HG03159 (cell line): ENCODE results near the gene SH2D4B.

Experiments
- ATAC-seq: cut with Tn5 transposase; IDR thresholded peaks from one replicate; pipeline ENCODE4 v1.9.1; 2021; ENCODE audit warnings: mild to moderate bottlenecking, moderate library complexity; ENCODE audit not compliant: unreplicated experiment

SH2D4B gene

DNA sequence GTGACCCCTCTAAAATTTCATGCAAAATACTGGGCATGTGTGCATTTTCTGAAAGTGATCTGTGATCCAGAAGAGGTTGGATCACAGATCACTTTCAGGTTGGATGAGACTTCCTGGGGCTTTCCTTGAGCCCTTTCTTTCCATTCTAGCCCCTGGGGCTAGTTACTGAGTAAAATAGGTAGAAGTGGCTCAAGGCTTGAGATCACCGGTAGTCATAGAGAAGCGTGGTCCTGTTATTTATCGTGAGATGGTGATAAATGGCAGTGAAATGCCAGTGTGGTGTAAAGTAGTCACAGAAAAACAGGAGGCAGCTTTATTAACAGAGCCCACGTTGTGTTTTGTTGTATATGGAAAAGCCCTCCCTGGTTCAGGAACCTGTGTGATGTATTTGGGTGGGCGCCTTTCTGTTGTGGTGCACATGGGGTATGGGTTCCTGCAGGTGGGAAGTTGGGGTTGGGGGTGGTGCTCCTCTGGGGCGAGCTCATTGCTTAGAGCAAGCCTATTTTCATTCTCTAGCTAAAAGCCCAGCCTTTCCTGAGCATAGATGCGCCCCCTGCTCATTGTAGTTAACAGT is 34.0 kb upstream of the SH2D4B start:
- no peak for ATAC-seq

DNA sequence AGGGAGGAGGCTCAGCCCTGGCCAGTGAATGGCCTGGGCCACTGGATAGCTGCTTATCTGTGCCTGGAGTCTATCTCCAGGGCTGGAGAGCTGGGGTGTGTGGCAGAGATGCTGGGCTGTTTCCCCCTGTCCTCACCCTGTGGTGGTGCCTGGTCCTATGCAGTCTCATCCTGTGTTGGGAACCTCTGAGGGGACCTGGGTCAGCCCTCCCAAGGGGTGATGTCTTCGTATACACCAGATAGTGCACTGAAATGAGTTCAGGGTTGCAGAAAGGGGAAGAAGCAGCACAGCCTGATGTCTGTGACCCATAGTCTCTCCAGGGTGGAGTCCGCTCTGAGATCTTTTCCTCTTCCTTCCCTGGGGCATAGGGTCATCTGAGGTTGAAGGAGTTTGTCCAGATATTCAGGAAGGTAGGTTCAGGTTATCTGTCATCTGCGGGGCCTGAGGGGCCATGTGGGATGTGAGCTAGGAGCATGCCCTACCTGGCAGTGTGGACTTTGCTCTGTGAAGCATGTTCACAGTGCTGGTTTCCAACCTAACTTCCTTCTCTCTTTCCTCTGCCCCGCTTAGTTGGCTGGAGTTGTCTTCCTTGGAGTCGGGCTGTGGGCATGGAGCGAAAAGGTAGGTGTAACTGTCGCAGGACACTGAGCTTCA is 33.4 kb upstream of the SH2D4B start:
- ATAC-seq, result no peak

DNA sequence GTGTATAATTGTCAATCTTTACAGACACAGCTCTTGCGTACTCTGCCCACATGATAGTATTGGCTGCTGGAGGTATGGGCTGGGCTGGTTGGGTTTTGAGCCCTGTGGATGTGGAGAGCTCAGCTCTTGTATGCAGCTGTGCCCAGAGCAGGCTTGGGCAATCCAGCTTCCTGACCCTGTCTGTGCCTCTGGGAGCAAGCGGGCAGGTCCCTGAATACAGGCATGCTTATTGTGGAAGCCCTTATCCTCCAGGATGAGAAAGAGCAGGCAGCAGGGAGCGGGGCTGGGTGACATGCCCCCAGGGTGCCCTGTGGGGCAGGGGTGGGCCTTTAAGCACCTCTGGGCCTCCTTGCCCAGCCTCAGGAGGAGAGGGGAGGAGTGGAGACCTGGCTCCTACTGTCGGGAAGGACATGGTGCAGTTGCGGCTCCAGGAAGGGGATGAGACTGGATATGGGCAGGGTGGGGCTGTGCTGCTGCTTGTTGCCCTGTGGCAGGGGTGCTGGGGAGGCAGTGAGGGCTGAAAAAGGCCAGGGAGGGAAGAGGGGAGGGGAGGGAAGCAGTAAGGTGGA is 32.7 kb upstream of the SH2D4B start:
- no peak for ATAC-seq

DNA sequence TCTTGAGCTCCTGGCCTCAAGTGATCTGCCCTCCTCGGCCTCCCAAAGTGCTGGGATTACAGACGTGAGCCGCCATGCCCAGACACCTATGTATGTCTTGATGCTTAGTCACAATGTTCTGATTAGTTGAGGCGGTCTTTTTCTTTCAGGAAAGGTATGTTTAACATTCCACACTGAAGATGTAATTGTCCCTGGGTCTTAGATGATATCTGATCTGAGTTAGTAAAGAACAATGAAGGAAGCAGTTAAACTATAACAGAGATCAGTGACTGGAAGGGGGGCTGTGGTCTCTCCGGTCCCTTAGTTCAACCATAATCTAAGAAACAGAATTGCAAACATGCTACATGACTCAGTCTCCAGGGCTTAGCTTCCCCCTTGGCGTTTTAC is 31.5 kb upstream of the SH2D4B start:
- no peak for ATAC-seq

DNA sequence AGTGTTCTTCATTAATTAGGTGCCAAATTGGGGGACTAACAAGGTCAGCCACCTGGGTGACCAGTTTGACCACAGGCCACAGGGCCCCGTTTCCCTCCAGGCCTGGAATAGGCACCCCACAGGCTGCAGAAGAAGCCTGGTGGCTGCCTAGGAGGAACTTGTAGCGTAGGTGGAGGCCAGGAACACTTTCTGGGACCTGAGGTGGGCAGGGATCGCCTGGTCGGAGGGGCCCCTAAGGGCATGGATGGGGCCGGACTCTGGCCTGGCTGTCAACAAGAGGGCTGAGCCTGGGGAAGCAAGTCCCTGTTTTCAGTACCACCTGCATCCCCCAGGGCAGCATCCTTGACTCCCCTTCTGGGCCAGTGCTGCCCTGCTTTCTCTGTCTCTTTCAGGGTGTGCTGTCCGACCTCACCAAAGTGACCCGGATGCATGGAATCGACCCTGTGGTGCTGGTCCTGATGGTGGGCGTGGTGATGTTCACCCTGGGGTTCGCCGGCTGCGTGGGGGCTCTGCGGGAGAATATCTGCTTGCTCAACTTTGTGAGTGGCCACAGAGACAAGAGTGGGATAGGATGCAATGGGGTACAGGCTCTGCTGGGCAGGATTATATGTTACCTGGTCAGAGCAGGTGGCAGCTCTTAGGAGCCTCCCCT is 30.7 kb upstream of the SH2D4B start:
- ATAC-seq, result no peak

DNA sequence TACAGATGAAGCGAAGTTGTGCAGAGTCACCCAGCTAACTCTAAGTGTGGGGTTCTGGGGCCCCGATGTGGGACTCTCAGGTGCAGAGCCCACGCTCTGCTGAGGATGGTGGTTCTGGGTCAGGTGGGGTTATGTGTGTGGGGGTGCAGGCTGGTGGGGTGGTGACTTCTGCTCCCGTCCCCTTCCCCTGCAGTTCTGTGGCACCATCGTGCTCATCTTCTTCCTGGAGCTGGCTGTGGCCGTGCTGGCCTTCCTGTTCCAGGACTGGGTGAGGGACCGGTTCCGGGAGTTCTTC is 28.6 kb upstream of the SH2D4B start:
- ATAC-seq, result no peak

DNA sequence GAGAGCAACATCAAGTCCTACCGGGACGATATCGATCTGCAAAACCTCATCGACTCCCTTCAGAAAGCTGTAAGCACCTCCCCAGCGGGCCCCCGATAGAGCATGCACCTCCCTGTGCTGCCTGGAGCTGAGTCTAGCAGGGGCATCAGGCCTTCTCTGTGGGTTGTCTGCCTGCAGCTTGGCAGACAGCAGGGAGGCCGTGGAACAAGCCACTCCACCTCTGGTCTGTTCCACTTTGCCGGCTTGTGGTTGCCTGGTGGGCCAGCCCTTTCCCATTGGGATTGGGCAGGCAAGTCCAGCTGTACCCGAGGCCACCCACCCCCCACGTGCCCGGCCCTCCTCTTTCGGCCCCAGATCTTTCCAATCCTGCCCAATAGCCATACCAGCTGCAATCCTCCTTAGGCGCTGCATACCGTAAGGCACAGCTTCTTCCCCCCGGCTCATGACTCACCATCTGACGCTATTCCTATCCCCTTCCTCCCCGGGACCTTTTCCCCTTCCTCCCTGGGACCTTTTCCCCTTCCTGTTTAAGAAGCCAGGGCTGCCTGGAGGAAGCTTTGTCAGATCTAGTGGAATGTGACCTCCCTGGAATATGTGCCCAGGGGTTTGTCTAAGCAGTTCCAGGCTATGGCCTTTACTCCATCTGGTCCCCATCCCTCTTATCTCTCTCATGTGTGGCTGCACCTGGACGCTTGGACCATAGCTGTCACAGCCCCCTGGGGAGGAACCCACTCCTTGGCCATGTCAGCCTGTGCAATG is 28.1 kb upstream of the SH2D4B start:
- ATAC-seq, result no peak

DNA sequence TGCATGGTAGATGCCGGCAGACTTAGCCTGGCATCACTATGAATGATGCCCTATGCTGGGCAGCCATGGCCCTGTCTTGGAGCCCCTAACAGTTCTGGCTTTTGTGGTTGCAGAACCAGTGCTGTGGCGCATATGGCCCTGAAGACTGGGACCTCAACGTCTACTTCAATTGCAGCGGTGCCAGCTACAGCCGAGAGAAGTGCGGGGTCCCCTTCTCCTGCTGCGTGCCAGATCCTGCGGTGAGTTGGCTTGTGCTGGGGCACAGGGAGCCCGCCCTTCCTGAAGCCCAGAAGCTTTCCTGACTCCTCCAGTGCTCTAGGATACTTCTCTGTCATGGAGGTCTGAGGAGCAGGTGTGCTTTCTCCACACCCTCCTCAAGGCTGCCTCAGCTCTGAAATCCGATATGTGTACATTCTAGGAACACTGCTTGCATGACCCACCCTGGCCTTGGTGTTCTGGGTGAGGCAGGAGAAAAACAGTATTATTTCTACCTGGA is 25.6 kb upstream of the SH2D4B start:
- ATAC-seq, result no peak

DNA sequence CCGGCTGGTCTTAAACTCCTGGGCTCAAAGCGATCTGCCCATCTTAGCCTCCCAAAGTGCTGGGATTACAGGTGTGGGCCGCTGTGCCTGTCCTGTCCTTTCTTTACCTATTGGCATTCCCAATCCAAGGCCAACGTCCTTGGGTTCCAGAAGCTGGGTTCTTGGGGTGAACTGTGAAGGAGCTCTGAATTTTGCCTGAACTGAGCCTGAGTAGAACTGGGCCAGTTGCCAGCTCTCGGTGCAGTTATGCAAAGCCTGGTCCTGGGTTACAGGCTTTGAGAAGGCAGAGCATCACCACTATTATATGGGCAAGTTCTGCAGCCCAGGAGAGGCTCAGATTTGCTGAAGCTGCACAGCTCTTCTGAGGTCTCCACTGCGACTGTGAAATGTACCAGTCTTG is 24.6 kb upstream of the SH2D4B start:
- ATAC-seq, result no peak

DNA sequence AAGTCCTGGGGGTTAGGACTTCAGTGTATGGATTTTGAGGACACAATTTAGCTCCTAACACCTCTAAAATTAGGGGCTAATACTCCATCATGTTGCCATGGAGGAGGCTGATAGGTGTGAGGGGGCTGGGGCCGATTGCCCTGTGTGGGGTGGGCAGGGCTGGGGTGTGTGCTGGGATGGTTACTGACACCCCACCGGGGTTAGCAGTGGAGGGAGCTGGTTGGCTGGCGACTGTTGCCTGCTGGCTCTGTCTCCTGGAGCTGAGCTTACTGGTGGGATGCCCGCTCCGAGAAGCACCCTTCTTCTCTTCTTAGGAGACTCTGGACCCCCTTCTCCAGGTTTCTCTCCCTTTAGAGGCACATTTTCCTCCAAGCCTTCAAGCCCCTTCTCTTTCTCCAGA is 22.2 kb upstream of the SH2D4B start:
- ATAC-seq, result no peak

DNA sequence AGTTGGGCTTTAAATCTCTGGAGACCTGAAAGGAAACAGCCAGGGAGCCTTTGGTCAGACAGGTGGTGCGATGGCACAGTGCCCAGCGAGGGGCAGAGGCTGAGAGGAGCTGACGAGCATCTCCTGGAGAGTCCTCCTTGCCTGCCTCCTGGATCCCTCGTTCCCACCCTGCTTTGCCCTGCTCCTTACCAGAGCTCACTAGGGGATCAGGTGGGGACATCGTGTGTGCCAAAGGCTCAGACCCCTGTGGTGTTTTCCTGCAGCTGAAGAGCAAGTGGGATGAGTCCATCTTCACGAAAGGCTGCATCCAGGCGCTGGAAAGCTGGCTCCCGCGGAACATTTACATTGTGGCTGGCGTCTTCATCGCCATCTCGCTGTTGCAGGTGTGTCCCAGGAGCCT is 21.8 kb upstream of the SH2D4B start:
- ATAC-seq, result no peak

DNA sequence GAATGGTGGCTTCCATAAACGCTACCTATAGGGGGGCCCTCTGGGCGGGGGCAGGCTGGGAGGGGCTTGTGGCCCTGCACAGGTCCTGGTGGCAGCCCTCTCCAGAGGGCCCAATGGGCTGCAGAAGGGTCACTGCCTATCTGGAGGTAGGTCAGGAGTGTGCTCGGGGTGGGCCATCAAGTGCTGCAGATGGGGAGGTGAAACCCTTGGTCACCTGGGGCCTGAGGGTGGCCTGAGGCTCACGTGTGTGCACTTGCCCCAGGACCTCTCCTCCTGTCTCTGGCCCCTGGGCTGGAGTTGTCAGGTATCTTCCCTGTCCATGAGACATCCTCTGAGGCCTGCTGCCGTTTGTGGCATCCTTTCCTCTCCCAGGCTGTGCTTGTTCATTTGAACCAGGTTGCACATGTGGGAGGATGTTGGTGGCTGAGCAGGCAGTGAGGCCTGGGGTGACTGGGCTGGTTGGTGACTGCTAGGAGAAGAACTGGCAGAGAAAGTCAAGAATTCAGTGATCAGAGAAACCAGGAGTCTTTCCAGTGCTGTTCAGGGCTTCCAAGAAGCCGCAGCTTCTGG is 21.1 kb upstream of the SH2D4B start:
- ATAC-seq, result no peak

DNA sequence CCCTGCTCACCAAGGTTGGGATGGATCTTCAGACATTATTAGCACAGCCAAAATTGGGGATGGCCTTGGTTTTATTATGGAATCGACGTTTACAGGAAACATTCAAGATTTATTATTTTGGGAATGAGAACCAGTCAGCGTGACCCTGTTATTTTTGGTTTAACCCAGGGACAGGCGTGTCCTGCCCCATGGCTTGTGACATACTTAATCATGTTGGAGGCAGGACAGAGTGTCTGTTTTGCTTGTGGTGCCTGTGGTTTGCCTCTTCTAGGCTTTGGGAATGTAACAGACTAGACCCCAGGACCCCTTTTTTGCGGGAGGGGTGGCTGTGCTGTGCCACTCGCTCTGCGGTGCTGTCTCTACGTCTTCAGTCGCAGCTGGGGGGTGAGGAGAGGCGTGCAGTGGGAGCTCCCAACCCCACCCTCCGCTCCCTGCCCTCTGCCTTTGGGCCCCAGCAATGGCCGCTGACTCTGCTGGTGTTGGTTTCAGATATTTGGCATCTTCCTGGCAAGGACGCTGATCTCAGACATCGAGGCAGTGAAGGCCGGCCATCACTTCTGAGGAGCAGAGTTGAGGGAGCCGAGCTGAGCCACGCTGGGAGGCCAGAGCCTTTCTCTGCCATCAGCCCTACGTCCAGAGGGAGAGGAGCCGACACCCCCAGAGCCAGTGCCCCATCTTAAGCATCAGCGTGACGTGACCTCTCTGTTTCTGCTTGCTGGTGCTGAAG is 20.1 kb upstream of the SH2D4B start:
- ATAC-seq, result no peak

DNA sequence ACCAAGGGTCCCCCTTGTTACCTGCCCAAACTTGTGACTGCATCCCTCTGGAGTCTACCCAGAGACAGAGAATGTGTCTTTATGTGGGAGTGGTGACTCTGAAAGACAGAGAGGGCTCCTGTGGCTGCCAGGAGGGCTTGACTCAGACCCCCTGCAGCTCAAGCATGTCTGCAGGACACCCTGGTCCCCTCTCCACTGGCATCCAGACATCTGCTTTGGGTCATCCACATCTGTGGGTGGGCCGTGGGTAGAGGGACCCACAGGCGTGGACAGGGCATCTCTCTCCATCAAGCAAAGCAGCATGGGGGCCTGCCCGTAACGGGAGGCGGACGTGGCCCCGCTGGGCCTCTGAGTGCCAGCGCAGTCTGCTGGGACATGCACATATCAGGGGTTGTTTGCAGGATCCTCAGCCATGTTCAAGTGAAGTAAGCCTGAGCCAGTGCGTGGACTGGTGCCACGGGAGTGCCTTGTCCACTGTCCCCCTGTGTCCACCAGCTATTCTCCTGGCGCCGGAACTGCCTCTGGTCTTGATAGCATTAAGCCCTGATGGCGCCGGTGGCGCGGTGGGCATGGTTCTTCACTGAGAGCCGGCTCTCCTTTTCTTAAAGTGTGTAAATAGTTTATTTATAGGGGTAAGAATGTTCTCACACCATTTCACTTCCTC is 19.4 kb upstream of the SH2D4B start:
- no peak for ATAC-seq

DNA sequence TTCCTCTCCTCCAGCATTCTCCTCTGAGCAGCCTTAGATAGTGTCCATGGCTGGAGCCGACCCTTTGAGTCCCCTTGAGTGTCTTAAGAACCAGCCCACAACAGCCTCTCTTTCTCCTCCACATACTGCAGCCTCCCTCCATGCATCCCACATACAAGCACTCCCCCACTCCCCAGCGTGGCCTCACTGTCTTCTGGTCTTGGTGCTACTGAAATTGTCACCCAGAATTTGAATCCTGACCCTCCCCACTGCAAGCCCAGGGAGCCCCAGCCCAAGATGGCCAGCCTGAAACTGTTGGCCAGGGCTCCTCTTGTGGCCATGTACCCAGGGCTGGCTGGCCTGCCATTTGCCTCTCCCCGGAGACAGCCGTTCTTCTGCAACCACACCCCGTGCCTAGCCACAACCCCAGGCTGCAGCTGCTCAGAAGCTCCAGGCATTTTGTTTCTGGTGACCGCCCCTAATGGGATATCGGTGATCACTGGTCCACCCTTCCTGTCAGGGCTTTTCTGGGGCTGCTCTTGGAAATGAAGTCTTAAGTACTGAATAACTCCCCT is 18.8 kb upstream of the SH2D4B start:
- ATAC-seq, result no peak

DNA sequence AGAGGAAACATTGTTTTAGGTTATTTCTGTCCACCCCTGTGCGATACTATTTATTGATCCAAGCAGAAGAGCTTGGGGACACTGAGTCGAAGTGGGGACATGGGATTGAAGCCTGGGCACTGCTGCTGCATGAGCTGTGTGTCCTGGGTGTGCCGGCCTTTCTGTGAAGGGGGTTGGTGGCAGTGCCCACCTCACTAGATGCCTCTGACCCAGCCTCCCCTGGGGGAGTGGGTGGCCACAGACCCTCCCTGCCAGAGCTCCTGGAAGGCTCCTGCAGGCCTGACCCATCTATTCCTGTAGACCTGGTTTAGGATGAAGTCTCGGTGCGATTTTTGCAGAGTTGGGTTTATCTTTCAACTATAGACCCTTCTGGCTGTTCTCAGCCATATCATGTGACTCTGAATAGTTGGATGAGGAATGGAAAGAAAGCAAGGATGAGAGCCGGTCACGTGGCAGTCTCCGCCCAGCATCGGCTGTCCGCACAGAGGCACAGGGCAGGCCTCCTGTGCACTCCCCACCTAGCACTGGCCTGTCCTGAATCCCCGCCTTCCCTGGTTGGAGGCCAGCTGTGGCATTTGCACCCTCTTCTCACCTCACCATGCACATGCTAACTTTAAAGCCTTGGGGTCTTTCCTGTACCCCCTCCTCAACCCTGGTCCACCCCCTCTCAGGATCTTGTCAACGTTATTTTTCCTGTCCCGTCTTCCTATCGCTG is 17.6 kb upstream of the SH2D4B start:
- ATAC-seq, result no peak

DNA sequence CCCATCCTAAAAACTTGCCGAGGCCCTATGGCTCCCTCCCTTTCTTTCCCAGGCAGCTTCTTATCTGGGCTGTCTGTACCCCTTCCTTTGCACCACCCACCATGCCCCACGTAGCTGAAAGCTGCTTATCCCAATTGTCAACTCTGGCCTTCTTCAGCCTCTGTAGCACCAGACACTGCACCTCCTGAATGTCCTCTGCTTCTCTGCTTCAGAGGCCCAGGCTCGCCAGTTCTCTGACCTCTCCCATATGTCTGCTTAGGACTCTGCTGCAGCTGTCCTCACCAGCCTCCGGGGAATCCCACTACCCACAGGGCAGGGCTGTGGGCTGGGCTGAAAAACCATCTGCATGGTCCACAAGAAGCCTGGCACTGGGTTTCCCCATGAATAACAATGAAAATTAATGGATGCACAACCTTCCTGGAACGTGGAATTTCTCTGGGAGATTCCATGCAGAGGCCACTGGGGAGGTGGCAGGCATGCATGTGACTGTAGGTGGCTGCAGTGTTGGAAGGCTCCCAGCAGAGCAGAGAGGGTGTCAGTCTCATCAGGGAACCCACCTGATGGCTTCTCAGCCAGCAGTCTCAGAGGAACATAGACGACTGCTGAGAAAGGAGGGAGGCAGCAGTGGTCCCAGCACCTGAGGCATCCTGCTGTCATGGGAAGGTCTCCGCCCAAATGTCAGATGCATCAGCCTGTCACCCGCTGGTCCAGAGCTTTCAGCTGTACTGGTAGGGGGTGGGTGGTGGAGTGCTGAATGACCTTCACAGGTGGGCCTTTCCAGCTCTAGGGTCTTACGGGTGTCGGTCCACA is 16.8 kb upstream of the SH2D4B start:
- ATAC-seq, result no peak

DNA sequence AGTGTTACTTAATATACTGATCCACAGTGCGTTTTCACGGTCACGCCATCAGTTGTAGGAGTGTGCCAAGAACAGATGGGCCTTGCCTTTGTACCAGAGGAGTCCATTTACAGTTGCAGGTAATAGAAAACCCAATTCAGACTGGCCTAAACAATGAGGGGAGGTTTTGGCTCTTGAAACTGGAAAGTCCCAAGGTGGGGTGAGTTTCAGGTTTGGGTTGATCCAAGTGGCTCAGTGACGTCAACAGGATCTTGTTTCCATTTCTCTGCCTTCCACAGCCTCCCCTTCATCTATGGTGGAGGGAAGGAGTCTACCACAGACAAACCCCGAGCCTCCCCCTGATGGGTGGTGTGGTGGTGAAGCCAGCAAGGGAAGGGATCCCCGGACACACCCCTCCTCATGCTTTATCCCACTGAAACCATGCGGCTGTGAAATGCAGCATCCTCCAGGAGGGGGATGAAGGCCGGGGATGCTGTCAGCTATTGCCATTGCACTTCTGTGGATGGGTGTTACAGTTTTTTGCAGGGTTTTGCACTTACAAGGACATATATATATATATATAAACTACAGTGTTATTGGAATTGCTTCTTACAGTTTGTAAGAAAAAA is 14.8 kb upstream of the SH2D4B start:
- ATAC-seq, result no peak
